K562 (cell line): ENCODE measurements around the gene CD82. TPM values are rescaled to one million over a fixed set of nuclear protein-coding genes. Genes with fewer than 3 reads are reported as not detected.

Experiments
- ATAC-seq: fragments of 200-7000 bp; cut with Tn5 transposase; 3 replicates; pipeline ENCODE4 v1.9.1; 2020; ENCODE audit warnings: moderate library complexity
- Bru-seq: library from RNA; stranded (reverse); fragments of 400-500 nt; gene quantifications from one replicate; lab custom pipeline; 2021; lab: Mats Ljungman, UMichigan
- BruChase-seq, 2 experiments: library from RNA; stranded (reverse); fragments of 400-500 nt; gene quantifications; one replicate each; lab custom pipeline; 2021; lab: Mats Ljungman, UMichigan
- BruUV-seq: library from RNA; stranded (reverse); fragments of 400-500 nt; replicated peaks from 2 replicates; lab custom pipeline; 2021; lab: Mats Ljungman, UMichigan
- CTCF ChIA-PET: fragments of 300-600 bp; formaldehyde crosslinking; extraction: SDS; loops from one replicate; lab custom pipeline; 2021; ENCODE audit warnings: low intra/inter-chr PET ratio; lab: Yijun Ruan, JAX
- POLR2A ChIA-PET: fragments of 300-600, 350-650 bp; sonication (Branson Sonifier 250); formaldehyde crosslinking; extraction: SDS; loops from one replicate; lab custom pipeline; 2021; ENCODE audit warnings: antibody characterized with exemption, inconsistent platforms; lab: Yijun Ruan, JAX
- DNase-seq, 4 experiments: peaks; one replicate each; pipeline versions ENCODE4 v3.0.0 to v3.0.0-alpha.2; 2011 to 2018; ENCODE audit warnings: low spot score in 3 of 4, mixed read lengths in 3 of 4; ENCODE audit errors: extremely low read depth in 1 of 4
- FAIRE-seq: peaks from 2 replicates; lab custom pipeline; 2011; peaks lifted over from hg19 to GRCh38; lab: Jason Lieb, UNC
- H2AFZ ChIP-seq: 2 replicates; pipeline ENCODE4 v1.6.0; 2011; ENCODE audit warnings: low read depth, low read length, control low read depth, inconsistent platforms
- H3K27ac ChIP-seq: fragments of 200-600 bp; 3 replicates; pipeline ENCODE4 v1.8.0; 2011; ENCODE audit warnings: low read depth, mild to moderate bottlenecking, control low read depth, inconsistent platforms, low read length, moderate library complexity, mixed read lengths; ENCODE audit errors: extremely low read depth
- H3K27me3 ChIP-seq, 2 experiments: fragments of 300-600 bp in 1 of 2; 2 replicates in 1 of 2; 3 replicates in 1 of 2; pipeline versions ENCODE4 v1.6.0 to v1.8.0; 2011; ENCODE audit warnings: inconsistent platforms in 2 of 2, low read length in 2 of 2, mild to moderate bottlenecking in 1 of 2, mixed read lengths in 1 of 2, moderate library complexity in 1 of 2; ENCODE audit not compliant: control insufficient read depth in 2 of 2, insufficient read depth in 2 of 2
- H3K36me3 ChIP-seq: fragments of 300-600 bp; 3 replicates; pipeline ENCODE4 v1.8.0; 2011; ENCODE audit warnings: mild to moderate bottlenecking, low read length, inconsistent platforms; ENCODE audit not compliant: control insufficient read depth, insufficient read depth
- H3K4me1 ChIP-seq, 2 experiments: fragments of 200-600 bp in 1 of 2; replicated peaks in 1 of 2; 2 replicates in 1 of 2; 3 replicates in 1 of 2; pipeline versions ENCODE4 v1.5.1 to v1.8.0; 2011; ENCODE audit warnings: inconsistent platforms in 2 of 2, low read length in 2 of 2, mild to moderate bottlenecking in 1 of 2, mixed read lengths in 1 of 2, moderate library complexity in 1 of 2; ENCODE audit not compliant: control insufficient read depth in 2 of 2, insufficient read depth in 2 of 2
- H3K4me2 ChIP-seq: 2 replicates; pipeline ENCODE4 v1.6.1; 2011; ENCODE audit warnings: low read length, control low read depth, inconsistent platforms, mixed read lengths; ENCODE audit not compliant: insufficient read depth
- H3K4me3 ChIP-seq: fragments of 200-600 bp; sonication (generic), shearing (Covaris generic); 2 replicates; pipeline ENCODE4 v1.5.1; 2016; ENCODE audit warnings: control low read depth, inconsistent platforms
- H3K79me2 ChIP-seq: fragments of 200-600 bp; 3 replicates; pipeline ENCODE4 v1.8.0; 2011; ENCODE audit warnings: low read length, inconsistent platforms; ENCODE audit not compliant: control insufficient read depth, insufficient read depth
- H3K9ac ChIP-seq, 2 experiments: 2 replicates each; pipeline versions ENCODE4 v1.6.0 to v1.6.1; 2011; ENCODE audit warnings: low read depth in 2 of 2, low read length in 2 of 2, control low read depth in 1 of 2, inconsistent platforms in 1 of 2, mild to moderate bottlenecking in 1 of 2, mixed read lengths in 1 of 2; ENCODE audit not compliant: insufficient read depth in 1 of 2
- H3K9me1 ChIP-seq: one replicate; pipeline ENCODE4 v1.6.0; 2011; ENCODE audit warnings: inconsistent platforms, mild to moderate bottlenecking, low read length, moderate library complexity; ENCODE audit not compliant: control insufficient read depth, insufficient read depth
- H3K9me3 ChIP-seq: replicated peaks from 2 replicates; pipeline ENCODE4 v1.5.1; 2011; ENCODE audit warnings: low read depth, low read length, inconsistent platforms; ENCODE audit not compliant: control insufficient read depth, insufficient read depth
- H4K20me1 ChIP-seq: replicated peaks from 2 replicates; pipeline ENCODE4 v1.6.1; 2011; ENCODE audit warnings: low read length, inconsistent platforms, mixed read lengths; ENCODE audit not compliant: control insufficient read depth, insufficient read depth
- ADNP ChIP-seq: fragments of 200-800 bp; sonication (Bioruptor generic); IDR thresholded peaks from 2 replicates; pipeline ENCODE4 v1.6.1; 2016; ENCODE audit warnings: missing genetic modification characterization, missing compliant biosample characterization
- ARID3B ChIP-seq: fragments of 250-450 bp; sonication (Bioruptor Pico); IDR thresholded peaks from 2 replicates; pipeline ENCODE4 v1.4.0; 2020; ENCODE audit warnings: borderline replicate concordance
- CHD2 ChIP-seq: IDR thresholded peaks from 2 replicates; pipeline ENCODE4 v1.6.1; 2011; ENCODE audit warnings: low read depth, low read length
- FOXM1 ChIP-seq, 2 experiments: fragments of 450-650 bp in 1 of 2; sonication (generic) in 1 of 2; formaldehyde crosslinking in 1 of 2; IDR thresholded peaks; 2 replicates each; pipeline versions ENCODE4 v1.6.1 to v1.9.0; 2017 to 2022; ENCODE audit warnings: low read depth in 2 of 2, mild to moderate bottlenecking in 2 of 2, missing genetic modification reagents in 1 of 2, moderate library complexity in 1 of 2
- FOXP1 ChIP-seq: sonication (generic); formaldehyde crosslinking; IDR thresholded peaks from 2 replicates; pipeline ENCODE4 v1.8.0; 2022; ENCODE audit warnings: mild to moderate bottlenecking, missing genetic modification reagents
- HDGF ChIP-seq: fragments of 450-650 bp; IDR thresholded peaks from 2 replicates; pipeline ENCODE4 v1.6.1; 2016
- PURB ChIP-seq: sonication (generic); formaldehyde crosslinking; IDR thresholded peaks from 2 replicates; pipeline ENCODE4 v1.9.0; 2021; ENCODE audit warnings: low read depth, mild to moderate bottlenecking, missing genetic modification reagents
- SIN3A ChIP-seq, 2 experiments: fragments of 150-350 bp in 1 of 2; IDR thresholded peaks; 2 replicates each; pipeline ENCODE4 v1.6.1; 2011 to 2016; ENCODE audit warnings: borderline replicate concordance in 2 of 2, low read depth in 2 of 2, low read length in 2 of 2, mild to moderate bottlenecking in 2 of 2, moderate library complexity in 2 of 2; ENCODE audit not compliant: control insufficient read depth in 1 of 2
- WGBS: fragments of 100-300 bp; shearing (Covaris generic); methylation state at CpG from one replicate; pipeline ENCODE4 v1.1.6; 2016; ENCODE audit warnings: low coverage, mixed read lengths; ENCODE audit not compliant: insufficient coverage; ENCODE audit errors: missing lambda C conversion rate; 5-methylcytosine and 5-hydroxymethylcytosine counted together
- in situ Hi-C: fragments of 300-500 bp; cut with MboI; formaldehyde crosslinking; loops from 4 replicates; pipeline ENCODE4 v1.15.0; 2018; ENCODE audit warnings: inconsistent platforms, mixed read lengths
- intact Hi-C: fragments of 100-400 bp; cut with micrococcal nuclease; formaldehyde crosslinking; loops from 2 replicates; pipeline ENCODE4 v1.14.2; 2022
- long read RNA-seq, 3 experiments: library from polyadenylated mRNA in 2 of 3; library from RNA in 1 of 3; unstranded in 2 of 3; stranded (forward) in 1 of 3; transcript quantifications; one replicate each; pipeline ENCODE4 v2.0.0, GENCODE V29; 2019 to 2022
- polyA minus RNA-seq, 3 experiments: library from RNA; depleted of rRNA, polyadenylated mRNA; stranded (reverse); fragments of >200 nt; gene quantifications; 2 replicates each; pipeline ENCODE4 v1.2.3, GENCODE V29; 2011
- polyA plus RNA-seq, 8 experiments: library from polyadenylated mRNA; depleted of rRNA in 4 of 8; stranded (reverse) in 5 of 8; unstranded in 3 of 8; fragments of >200 nt; fragmentation: Nextera tagmentation in 2 of 8; fragmentation: Illumina TruSeq in 1 of 8; extraction: Ambion mirVana in 2 of 8; extraction: Trizol in 1 of 8; gene quantifications; 2 replicates each; pipeline versions ENCODE4 v1.2.1 to v1.2.3, GENCODE V29; 2011 to 2014; ENCODE audit warnings: inconsistent platforms in 1 of 8, missing spikeins in 1 of 8
- total RNA-seq, 7 experiments: library from RNA; depleted of rRNA in 6 of 7; stranded (reverse); fragments of >200 nt in 6 of 7; fragmentation: Illumina TruSeq in 2 of 7; extraction: Trizol in 2 of 7; gene quantifications; 2 replicates each; pipeline versions ENCODE4 v1.2.1 to v1.2.3, GENCODE V29; 2011 to 2021; ENCODE audit warnings: low replicate concordance in 1 of 7

Gene CD82, protein sequence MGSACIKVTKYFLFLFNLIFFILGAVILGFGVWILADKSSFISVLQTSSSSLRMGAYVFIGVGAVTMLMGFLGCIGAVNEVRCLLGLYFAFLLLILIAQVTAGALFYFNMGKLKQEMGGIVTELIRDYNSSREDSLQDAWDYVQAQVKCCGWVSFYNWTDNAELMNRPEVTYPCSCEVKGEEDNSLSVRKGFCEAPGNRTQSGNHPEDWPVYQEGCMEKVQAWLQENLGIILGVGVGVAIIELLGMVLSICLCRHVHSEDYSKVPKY
- 3.5 and 6.3 TPM in 2 replicates for total RNA-seq (2011; cell fraction: chromatin; rRNA removed; ENCODE audit: low replicate concordance)
- total RNA-seq (2011; cell fraction: nucleolus; rRNA removed), result 5.3 and 8.8 TPM in 2 replicates
- total RNA-seq (2011; cell fraction: nucleoplasm; rRNA removed), result 4.4 and 6.4 TPM in 2 replicates
- 3.9 and 4.7 TPM in 2 replicates for total RNA-seq (2014; rRNA removed)
- 1.3 and 2.0 TPM in 2 replicates for total RNA-seq (2014; rRNA removed; fragmentation: Illumina TruSeq; extraction: Trizol)
- total RNA-seq (2015; rRNA removed; fragmentation: Illumina TruSeq; extraction: Trizol), result 4.4 and 4.5 TPM in 2 replicates
- total RNA-seq (2021), result 8.2 and 9.4 TPM in 2 replicates
- 2.8 and 5.9 TPM in 2 replicates for polyA plus RNA-seq (2011; rRNA removed)
- 5.3 and 7.6 TPM in 2 replicates for polyA plus RNA-seq (2011; cell fraction: cytosol; rRNA removed)
- polyA plus RNA-seq (2011; cell fraction: nucleus; rRNA removed), result 1.1 and 2.4 TPM in 2 replicates
- polyA plus RNA-seq (2012), result 9.2 and 23.4 TPM in 2 replicates
- polyA plus RNA-seq (2014; fragmentation: Illumina TruSeq; extraction: Trizol), result 3.0 and 3.7 TPM in 2 replicates
- polyA plus RNA-seq (2014; fragmentation: Nextera tagmentation; extraction: Ambion mirVana), result under 1 TPM; 0.27 to 0.30 TPM
- 4.6 and 5.8 TPM in 2 replicates for polyA plus RNA-seq (2014; rRNA removed)
- 1.8 and 3.5 TPM in 2 replicates for polyA minus RNA-seq (2011; rRNA and poly(A)+ RNA removed)
- polyA minus RNA-seq (2011; cell fraction: cytosol; rRNA and poly(A)+ RNA removed), result 2.4 and 4.0 TPM in 2 replicates
- 2.3 and 3.4 TPM in 2 replicates for polyA minus RNA-seq (2011; cell fraction: nucleus; rRNA and poly(A)+ RNA removed)
- Bru-seq, nascent RNA, result percentile 45 among the genes with signal in this experiment
- percentile 35 among the genes with signal in this experiment for BruChase-seq, experiment 1, labeled RNA remaining after a 2-hour chase
- percentile 27 among the genes with signal in this experiment for BruChase-seq, experiment 2, labeled RNA remaining after a 6-hour chase
- long read RNA-seq, experiment 1, transcript CD82-201 (10 exons, 2,289 nt), result major isoform, 11 of 12 reads
- long read RNA-seq, experiment 1, partial matches to known transcripts, result 1 of 12 reads
- long read RNA-seq, experiment 1, other reads (novel, unspliced or antisense), result 0 of 12 reads
- long read RNA-seq, experiment 2, partial matches to known transcripts, result 0 of 4 reads
- long read RNA-seq, experiment 2, other reads (novel, unspliced or antisense), result 3 of 4 reads
- long read RNA-seq, experiment 3, partial matches to known transcripts, result 1 of 1 reads
- long read RNA-seq, experiment 3, other reads (novel, unspliced or antisense), result 0 of 1 reads

DNA sequence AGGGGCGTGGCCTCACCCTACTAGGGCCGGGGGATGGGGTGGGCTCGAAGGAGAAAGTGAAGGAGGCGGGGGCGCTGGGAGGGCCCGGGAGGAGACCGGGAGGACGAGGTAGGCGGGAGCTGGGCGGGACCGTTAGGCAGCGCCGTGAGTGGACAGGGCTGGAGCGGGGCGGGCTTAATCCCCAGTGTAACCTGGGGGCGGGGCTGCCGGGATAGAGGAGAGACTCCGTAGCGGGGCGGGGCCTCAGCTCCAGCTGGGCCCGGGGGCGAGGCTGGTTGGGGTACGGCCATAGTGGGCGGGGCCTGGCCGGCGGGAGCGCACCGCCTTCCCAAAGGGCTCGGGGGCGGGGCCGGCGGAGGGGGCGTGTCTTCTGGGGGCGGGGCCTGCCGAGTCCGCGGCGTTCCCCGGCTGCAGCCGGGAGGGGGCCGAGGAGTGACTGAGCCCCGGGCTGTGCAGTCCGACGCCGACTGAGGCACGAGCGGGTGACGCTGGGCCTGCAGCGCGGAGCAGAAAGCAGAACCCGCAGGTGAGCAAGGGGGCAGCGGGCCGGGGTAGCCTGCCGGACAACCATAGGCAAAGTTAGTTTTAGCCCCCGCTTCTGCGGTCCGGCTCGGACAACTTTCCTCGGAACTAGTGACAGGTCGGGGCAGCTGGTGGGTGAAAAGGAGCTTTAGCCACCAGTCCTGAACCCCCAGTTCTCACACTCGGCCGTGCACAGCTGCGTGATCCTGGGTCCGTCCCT, at the start of gene CD82:
Gene CD82, plus strand, starts transcription at position 453 of the 742 bp plus-strand sequence. CDS start 29,000 bp downstream, outside the sequence.
- no peaks in the 10 kb centered on the region for H4K20me1 ChIP-seq
- BruUV-seq, result no TSS peak
- peak within 1 kb of the TSS; percentile 61 for H3K27ac ChIP-seq
- peak within 1 kb of the TSS; percentile 45 for H3K4me3 ChIP-seq
- no peaks in the 10 kb centered on the region for H3K9me3 ChIP-seq
- peak within 1 kb of the TSS; percentile 91 for H2AFZ ChIP-seq
- in situ Hi-C loops, result no loop called here
- no peaks in the 10 kb centered on the region for H3K27me3 ChIP-seq
- WGBS, result under 1% methylated on average over 24 of the region's 64 CpGs
- no peaks in the 10 kb centered on the region for H3K36me3 ChIP-seq
- H3K4me1 ChIP-seq, result peaks cover 28 to 42% of the 10 kb centered on the region in 2 experiments
- no peaks in the 10 kb centered on the region for H3K79me2 ChIP-seq
- ATAC-seq (peak; percentile 98), DNase-seq (peak; percentile 98 to 99 (median 98)), FAIRE-seq (peak; percentile 82)
- ChIA-PET CTCF (no interaction called here), POLR2A (interaction anchor here (0.8 to 2.9 kb wide), 5 partner anchors 9 to 46 kb away, joined by 3 to 10 read pairs (median 4); no protein-coding TSS in a partner anchor)
- peak within 1 kb of the TSS; percentile 88 for H3K4me2 ChIP-seq
- H3K9me1 ChIP-seq, result no peaks in the 10 kb centered on the region
- peak within 1 kb of the TSS; percentile 59 to 96 for H3K9ac ChIP-seq
- intact Hi-C loops, result loop anchor here (10.0 kb wide), 1 partner anchor 219 kb away; no protein-coding TSS in a partner anchor
- TF ChIP-seq HDGF (no peak), SIN3A (IDR thresholded peaks at IDR 0.05; ENCODE audit: borderline replicate concordance in 2 of 2, control insufficient read depth in 1 of 2, low read depth in 2 of 2, low read length in 2 of 2) (0 out of 4 replicates have a peak, but pooled peaks of 1 of the 2 experiments have one; percentile 48), FOXM1 (IDR thresholded peaks at IDR 0.05; ENCODE audit: low read depth) (no peak), FOXM1 (CRISPR knock-in tag; IDR thresholded peaks at IDR 0.05; ENCODE audit: low read depth) (0 out of 2 replicates have a peak, but pooled peaks have one; percentile 43), CHD2 (no peak), ADNP (tag) (no peak), PURB (CRISPR knock-in tag) (no peak), FOXP1 (0 out of 2 replicates have a peak, but pooled peaks have one; percentile 39), ARID3B (CRISPR knock-in tag) (no peak)
